ENCODE results near the gene RNF169.

- TF ChIP-seq MNT (IDR thresholded peaks at IDR 0.05) (no peak), TFE3 (CRISPR knock-in tag; IDR thresholded peaks at IDR 0.05) (no peak), POLR2A (IDR thresholded peaks at IDR 0.05; ENCODE audit: insufficient read depth in 1 of 2, low read depth in 2 of 2, low read length in 2 of 2) (no peak), SRSF9 (IDR thresholded peaks at IDR 0.05; ENCODE audit: borderline replicate concordance, insufficient read depth, low read depth, low read length, poor library complexity, severe bottlenecking) (no peak), ZC3H4 (CRISPR knock-in tag; IDR thresholded peaks at IDR 0.05; ENCODE audit: borderline replicate concordance) (no peak), KLF13 (CRISPR knock-in tag; IDR thresholded peaks at IDR 0.05) (no peak), RELA (CRISPR knock-in tag; IDR thresholded peaks at IDR 0.05) (no peak), ZNF687 (CRISPR knock-in tag; IDR thresholded peaks at IDR 0.05) (no peak), NR2C2 (CRISPR knock-in tag; IDR thresholded peaks at IDR 0.05; ENCODE audit: borderline replicate concordance) (no peak), ZHX1 (CRISPR knock-in tag; IDR thresholded peaks at IDR 0.05; ENCODE audit: low read depth) (no peak), CTCF (CRISPR knock-in tag; IDR thresholded peaks at IDR 0.05) (no peak)
Measured at GRCh38 chr11:74775762-74776161, 27.1 kb downstream of the RNF169 start.

Measured in HepG2 (cell line).